ENCODE data around the gene KRTAP5-3.
"Not testable (repeated sequence)": the region's sequence is repeated elsewhere in the genome, so short reads cannot be mapped to it uniquely, and the experiment has no call there.

KRTAP5-3 gene

GRCh38 chr11:1608363-1608762 lies at the start of gene KRTAP5-3:
Gene KRTAP5-3, minus strand, starts transcription at chr11:1608463. Its CDS starts 78 bp downstream, at chr11:1608385.
- DNase-seq (ENCODE audit: extremely low read depth in 1 of 2, low read depth in 1 of 2): no peak

- no peak for DNase-seq (ENCODE audit: extremely low read depth in 1 of 2, low read depth in 1 of 2)
Observed at GRCh38 chr11:1656670-1657069, 48.4 kb upstream of the KRTAP5-3 start.

- no peak for DNase-seq (ENCODE audit: extremely low read depth in 1 of 2, low read depth in 1 of 2)
Observed at GRCh38 chr11:1656061-1656441, 47.8 kb upstream of the KRTAP5-3 start.

- no peak for DNase-seq (ENCODE audit: extremely low read depth in 1 of 2, low read depth in 1 of 2)
Observed at GRCh38 chr11:1655168-1656060, 47.2 kb upstream of the KRTAP5-3 start.

- DNase-seq (ENCODE audit: extremely low read depth in 1 of 2, low read depth in 1 of 2): no peak
Observed at GRCh38 chr11:1654388-1655167, 46.3 kb upstream of the KRTAP5-3 start.

- DNase-seq (ENCODE audit: extremely low read depth in 1 of 2, low read depth in 1 of 2): no peak
Observed at GRCh38 chr11:1653541-1654387, 45.5 kb upstream of the KRTAP5-3 start.

GRCh38 chr11:1652771-1653540 lies 44.7 kb upstream of the KRTAP5-3 start:
- DNase-seq (ENCODE audit: extremely low read depth in 1 of 2, low read depth in 1 of 2): peak; percentile 42 to 75

- no peak for DNase-seq (ENCODE audit: extremely low read depth in 1 of 2, low read depth in 1 of 2)
Observed at GRCh38 chr11:1652442-1652770, 44.1 kb upstream of the KRTAP5-3 start.

GRCh38 chr11:1652026-1652425 lies 43.8 kb upstream of the KRTAP5-3 start:
- DNase-seq (ENCODE audit: extremely low read depth in 1 of 2, low read depth in 1 of 2): no peak

GRCh38 chr11:1651411-1651980 lies 43.2 kb upstream of the KRTAP5-3 start:
- no peak for DNase-seq (ENCODE audit: extremely low read depth in 1 of 2, low read depth in 1 of 2)

- DNase-seq (ENCODE audit: extremely low read depth in 1 of 2, low read depth in 1 of 2): no peak
Observed at GRCh38 chr11:1650918-1651262, 42.6 kb upstream of the KRTAP5-3 start.

- DNase-seq (ENCODE audit: extremely low read depth in 1 of 2, low read depth in 1 of 2): no peak
Observed at GRCh38 chr11:1650034-1650917, 42.0 kb upstream of the KRTAP5-3 start.

- DNase-seq (ENCODE audit: extremely low read depth in 1 of 2, low read depth in 1 of 2): no peak
Observed at GRCh38 chr11:1648653-1649420, 40.6 kb upstream of the KRTAP5-3 start.

- DNase-seq (ENCODE audit: extremely low read depth in 1 of 2, low read depth in 1 of 2): no peak
Observed at GRCh38 chr11:1647901-1648652, 39.8 kb upstream of the KRTAP5-3 start.

- not testable (repeated sequence) for DNase-seq (ENCODE audit: extremely low read depth in 1 of 2, low read depth in 1 of 2)
Observed at GRCh38 chr11:1646540-1646939, 38.3 kb upstream of the KRTAP5-3 start.

GRCh38 chr11:1645357-1645821 lies 37.1 kb upstream of the KRTAP5-3 start:
- no peak for DNase-seq (ENCODE audit: extremely low read depth in 1 of 2, low read depth in 1 of 2)

- DNase-seq (ENCODE audit: extremely low read depth in 1 of 2, low read depth in 1 of 2): no peak
Observed at GRCh38 chr11:1644601-1645356, 36.5 kb upstream of the KRTAP5-3 start.
